RWPE2 (cell line): Measurements from ENCODE around the gene ZSWIM7.

Source experiments
- ATAC-seq: fragments of 200-7000 bp; cut with Tn5 transposase; 3 replicates; pipeline ENCODE4 v1.9.1; 2021; ENCODE audit warnings: low read depth
- DNase-seq: peaks from one replicate; pipeline ENCODE4 v3.0.0-alpha.2; 2020; ENCODE audit warnings: low spot score
- H3K27ac ChIP-seq: fragments of 450-650 bp; 2 replicates; pipeline ENCODE4 v1.5.1; 2017; ENCODE audit warnings: mild to moderate bottlenecking; ENCODE audit not compliant: poor library complexity, severe bottlenecking
- H3K27me3 ChIP-seq: fragments of 250-450 bp; sonication (Bioruptor Pico); 2 replicates; pipeline ENCODE4 v1.5.1; 2021; ENCODE audit warnings: mild to moderate bottlenecking, moderate library complexity; ENCODE audit not compliant: insufficient read depth, poor library complexity, severe bottlenecking
- H3K36me3 ChIP-seq: fragments of 250-450 bp; sonication (Bioruptor Pico); 2 replicates; pipeline ENCODE4 v1.5.1; 2020; ENCODE audit warnings: low read depth, mild to moderate bottlenecking, moderate library complexity
- H3K4me1 ChIP-seq: fragments of 250-450 bp; sonication (Bioruptor Pico); 2 replicates; pipeline ENCODE4 v1.5.1; 2021; ENCODE audit warnings: mild to moderate bottlenecking, moderate library complexity; ENCODE audit not compliant: insufficient read depth, poor library complexity, severe bottlenecking
- H3K4me3 ChIP-seq: fragments of 250-450 bp; sonication (Bioruptor Pico); 2 replicates; pipeline ENCODE4 v1.5.1; 2021; ENCODE audit warnings: mild to moderate bottlenecking, moderate library complexity; ENCODE audit not compliant: severe bottlenecking
- H3K9me3 ChIP-seq: fragments of 250-450 bp; sonication (Bioruptor Pico); 2 replicates; pipeline ENCODE4 v1.5.1; 2021; ENCODE audit warnings: mild to moderate bottlenecking, moderate library complexity; ENCODE audit not compliant: severe bottlenecking
- CTCF ChIP-seq: fragments of 450-650 bp; IDR thresholded peaks from one replicate; pipeline ENCODE4 v1.5.1; 2017; ENCODE audit warnings: mild to moderate bottlenecking, moderate library complexity; ENCODE audit not compliant: poor library complexity, severe bottlenecking

ZSWIM7 gene

GRCh38 chr17:16013943-16014407 is 14.5 kb upstream of the ZSWIM7 start:
- H3K36me3 ChIP-seq, result peaks cover 80% of the 10 kb centered on the region
- TF ChIP-seq CTCF, result peak; percentile 72
- ATAC-seq (peak; percentile 89), DNase-seq (no peak)
- peak overlapping the region; percentile 70 for H3K27ac ChIP-seq
- no peaks in the 10 kb centered on the region for H3K9me3 ChIP-seq
- H3K27me3 ChIP-seq, result no peaks in the 10 kb centered on the region
- peaks cover 20% of the 10 kb centered on the region for H3K4me1 ChIP-seq
- H3K4me3 ChIP-seq, result no peak overlapping the region

GRCh38 chr17:16007439-16007838 is 7.9 kb upstream of the ZSWIM7 start:
- ATAC-seq (no peak), DNase-seq (no peak)
- TF ChIP-seq CTCF, result no peak
- Histone ChIP-seq H3K27ac (no peak overlapping the region), H3K4me3 (no peak overlapping the region), H3K9me3 (no peaks in the 10 kb centered on the region), H3K36me3 (peaks cover 90% of the 10 kb centered on the region), H3K27me3 (no peaks in the 10 kb centered on the region), H3K4me1 (peaks cover 2% of the 10 kb centered on the region)

GRCh38 chr17:16005636-16006035 is 6.1 kb upstream of the ZSWIM7 start:
- no peaks in the 10 kb centered on the region for H3K27me3 ChIP-seq
- no peak for TF ChIP-seq CTCF
- H3K4me1 ChIP-seq, result peaks cover 10% of the 10 kb centered on the region
- DNase-seq, result no peak
- peaks cover 93% of the 10 kb centered on the region for H3K36me3 ChIP-seq
- H3K27ac ChIP-seq, result no peak overlapping the region
- no peaks in the 10 kb centered on the region for H3K9me3 ChIP-seq
- no peak overlapping the region for H3K4me3 ChIP-seq
- ATAC-seq, result no peak

GRCh38 chr17:16003841-16004240 is 4.3 kb upstream of the ZSWIM7 start:
- Histone ChIP-seq H3K4me1 (peaks cover 11% of the 10 kb centered on the region), H3K36me3 (peaks cover 87% of the 10 kb centered on the region)
- no peak for DNase-seq

More at GRCh38 chr17:16003841-16004240, 4.3 kb upstream of the ZSWIM7 start:
- no peak for TF ChIP-seq CTCF
- Histone ChIP-seq H3K4me3 (no peak overlapping the region), H3K27ac (no peak overlapping the region), H3K27me3 (no peaks in the 10 kb centered on the region), H3K9me3 (no peaks in the 10 kb centered on the region)
- no peak for ATAC-seq
